Measurements from ENCODE around the gene FAM89A.

DNA sequence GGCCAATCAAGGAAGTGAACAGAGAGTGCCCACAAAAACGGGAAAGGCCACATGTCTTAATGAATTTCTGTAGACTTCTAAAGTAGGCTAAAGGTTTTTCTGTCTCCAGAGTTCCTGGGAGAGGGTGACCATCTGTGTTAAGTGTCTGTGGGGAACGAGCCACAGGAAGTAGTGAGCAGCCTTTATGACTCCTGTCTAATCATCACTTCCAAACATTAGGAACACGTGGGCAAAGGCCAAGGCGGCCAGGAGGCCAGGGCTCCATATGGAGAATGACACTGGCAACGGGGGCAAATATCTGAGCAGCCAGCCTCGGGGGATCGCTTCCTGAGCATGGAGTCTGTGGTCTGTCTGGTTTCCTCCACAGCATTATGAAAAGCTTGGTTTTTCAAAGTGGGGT, 7.1 kb downstream of the FAM89A start:
- TF ChIP-seq ZFYVE20 (CRISPR knock-in tag; IDR thresholded peaks at IDR 0.05; ENCODE audit: borderline replicate concordance, low read depth) (no peak), TAF1 (CRISPR knock-in tag; IDR thresholded peaks at IDR 0.05) (no peak), ZNF282 (IDR thresholded peaks at IDR 0.05; ENCODE audit: partially characterized antibody) (no peak), SIN3A (IDR thresholded peaks at IDR 0.05; ENCODE audit: borderline replicate concordance, low read depth, low read length) (no peak)
- TF ChIP-seq, protein P1, sequence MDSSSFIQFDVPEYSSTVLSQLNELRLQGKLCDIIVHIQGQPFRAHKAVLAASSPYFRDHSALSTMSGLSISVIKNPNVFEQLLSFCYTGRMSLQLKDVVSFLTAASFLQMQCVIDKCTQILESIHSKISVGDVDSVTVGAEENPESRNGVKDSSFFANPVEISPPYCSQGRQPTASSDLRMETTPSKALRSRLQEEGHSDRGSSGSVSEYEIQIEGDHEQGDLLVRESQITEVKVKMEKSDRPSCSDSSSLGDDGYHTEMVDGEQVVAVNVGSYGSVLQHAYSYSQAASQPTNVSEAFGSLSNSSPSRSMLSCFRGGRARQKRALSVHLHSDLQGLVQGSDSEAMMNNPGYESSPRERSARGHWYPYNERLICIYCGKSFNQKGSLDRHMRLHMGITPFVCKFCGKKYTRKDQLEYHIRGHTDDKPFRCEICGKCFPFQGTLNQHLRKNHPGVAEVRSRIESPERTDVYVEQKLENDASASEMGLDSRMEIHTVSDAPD (CRISPR knock-in tag; IDR thresholded peaks at IDR 0.05) = no peak
- TF ChIP-seq, protein P2, sequence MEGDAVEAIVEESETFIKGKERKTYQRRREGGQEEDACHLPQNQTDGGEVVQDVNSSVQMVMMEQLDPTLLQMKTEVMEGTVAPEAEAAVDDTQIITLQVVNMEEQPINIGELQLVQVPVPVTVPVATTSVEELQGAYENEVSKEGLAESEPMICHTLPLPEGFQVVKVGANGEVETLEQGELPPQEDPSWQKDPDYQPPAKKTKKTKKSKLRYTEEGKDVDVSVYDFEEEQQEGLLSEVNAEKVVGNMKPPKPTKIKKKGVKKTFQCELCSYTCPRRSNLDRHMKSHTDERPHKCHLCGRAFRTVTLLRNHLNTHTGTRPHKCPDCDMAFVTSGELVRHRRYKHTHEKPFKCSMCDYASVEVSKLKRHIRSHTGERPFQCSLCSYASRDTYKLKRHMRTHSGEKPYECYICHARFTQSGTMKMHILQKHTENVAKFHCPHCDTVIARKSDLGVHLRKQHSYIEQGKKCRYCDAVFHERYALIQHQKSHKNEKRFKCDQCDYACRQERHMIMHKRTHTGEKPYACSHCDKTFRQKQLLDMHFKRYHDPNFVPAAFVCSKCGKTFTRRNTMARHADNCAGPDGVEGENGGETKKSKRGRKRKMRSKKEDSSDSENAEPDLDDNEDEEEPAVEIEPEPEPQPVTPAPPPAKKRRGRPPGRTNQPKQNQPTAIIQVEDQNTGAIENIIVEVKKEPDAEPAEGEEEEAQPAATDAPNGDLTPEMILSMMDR (CRISPR knock-in tag; IDR thresholded peaks at IDR 0.05) = no peak

Measured in HepG2 (cell line).